GM12891 (cell line): ENCODE measurements around the gene CXXC5.
A peak's percentile ranks its signal among the peaks of the same experiment; 100 is the strongest.

Experiments
- DNase-seq: peaks from one replicate; pipeline ENCODE4 v3.0.0; 2011; ENCODE audit warnings: low spot score; ENCODE audit not compliant: insufficient read length
- FAIRE-seq: peaks from 2 replicates; lab custom pipeline; 2011; peaks lifted over from hg19 to GRCh38; lab: Jason Lieb, UNC
- PAX5 ChIP-seq: IDR thresholded peaks from 2 replicates; pipeline ENCODE4 v1.6.1; 2011; ENCODE audit warnings: low read length, moderate library complexity, mild to moderate bottlenecking; ENCODE audit not compliant: insufficient read depth, severe bottlenecking
- POLR2A ChIP-seq: IDR thresholded peaks from 2 replicates; pipeline ENCODE4 v1.6.1; 2011; ENCODE audit warnings: low read depth, low read length, control low read depth
- POLR2AphosphoS5 ChIP-seq: IDR thresholded peaks from 2 replicates; pipeline ENCODE4 v1.6.1; 2011; ENCODE audit warnings: low read depth, low read length, control low read depth
- POU2F2 ChIP-seq: IDR thresholded peaks from 2 replicates; pipeline ENCODE4 v1.6.1; 2011; ENCODE audit warnings: low read depth, mild to moderate bottlenecking, control low read depth, low read length, moderate library complexity
- SPI1 ChIP-seq: IDR thresholded peaks from 2 replicates; pipeline ENCODE4 v1.6.1; 2011; ENCODE audit warnings: low read depth, low read length, control low read depth
- TAF1 ChIP-seq: IDR thresholded peaks from 2 replicates; pipeline ENCODE4 v1.6.1; 2011; ENCODE audit warnings: low read depth, low read length, control low read depth

The CXXC5 gene

GRCh38 chr5:139701056-139701741 lies 53.0 kb downstream of the CXXC5 start:
- DNase-seq: no peak
- no peak for FAIRE-seq
- no peak for TF ChIP-seq POLR2A
- no peak for TF ChIP-seq TAF1

GRCh38 chr5:139702548-139702947 lies 54.4 kb downstream of the CXXC5 start:
- DNase-seq: no peak
- no peak for FAIRE-seq
- TF ChIP-seq POLR2A (no peak), POU2F2 (no peak), PAX5 (no peak), SPI1 (no peak), POLR2AphosphoS5 (no peak), TAF1 (no peak)

- no peak for TF ChIP-seq POU2F2
- TF ChIP-seq TAF1: no peak
- no peak for TF ChIP-seq SPI1
- TF ChIP-seq POLR2AphosphoS5: no peak
- FAIRE-seq: no peak
- no peak for DNase-seq
Measured at GRCh38 chr5:139704748-139705147, 56.6 kb downstream of the CXXC5 start.

GRCh38 chr5:139705191-139705590 lies 57.0 kb downstream of the CXXC5 start:
- TF ChIP-seq TAF1 (no peak), POLR2AphosphoS5 (no peak), SPI1 (no peak), PAX5 (no peak), POU2F2 (no peak)
- DNase-seq: no peak
- FAIRE-seq: no peak

- FAIRE-seq (no peak), DNase-seq (no peak)
- TF ChIP-seq POLR2AphosphoS5: no peak
- peak; percentile 76; the same call in 1 of the 2 replicates for TF ChIP-seq POU2F2
Measured at GRCh38 chr5:139705655-139706587, 57.8 kb downstream of the CXXC5 start.

- TF ChIP-seq POLR2A: no peak
- TF ChIP-seq SPI1: no peak
- no peak for TF ChIP-seq POU2F2
- TF ChIP-seq TAF1: no peak
- no peak for TF ChIP-seq PAX5
- no peak for TF ChIP-seq POLR2AphosphoS5
- DNase-seq (no peak), FAIRE-seq (no peak)
Measured at GRCh38 chr5:139707445-139708003, 59.4 kb downstream of the CXXC5 start.

GRCh38 chr5:139708434-139708861 lies 60.3 kb downstream of the CXXC5 start:
- FAIRE-seq: no peak

GRCh38 chr5:139708877-139709581 lies 60.9 kb downstream of the CXXC5 start:
- FAIRE-seq (no peak), DNase-seq (no peak)
- no peak for TF ChIP-seq SPI1
- no peak for TF ChIP-seq POLR2A
- no peak for TF ChIP-seq POU2F2
- TF ChIP-seq TAF1: no peak

More at GRCh38 chr5:139708434-139708861, 60.3 kb downstream of the CXXC5 start:
- TF ChIP-seq TAF1 (no peak), PAX5 (no peak), SPI1 (no peak), POLR2AphosphoS5 (no peak), POU2F2 (no peak), POLR2A (no peak)
- no peak for DNase-seq

- no peak for TF ChIP-seq TAF1
- no peak for TF ChIP-seq PAX5
- TF ChIP-seq POLR2AphosphoS5: no peak
- TF ChIP-seq POU2F2: no peak
- TF ChIP-seq SPI1: no peak
- no peak for TF ChIP-seq POLR2A
- no peak for DNase-seq
- FAIRE-seq: no peak
Measured at GRCh38 chr5:139709582-139710318, 61.6 kb downstream of the CXXC5 start.
